ENCODE measurements around the gene ZRANB1.

ZRANB1 gene

DNA sequence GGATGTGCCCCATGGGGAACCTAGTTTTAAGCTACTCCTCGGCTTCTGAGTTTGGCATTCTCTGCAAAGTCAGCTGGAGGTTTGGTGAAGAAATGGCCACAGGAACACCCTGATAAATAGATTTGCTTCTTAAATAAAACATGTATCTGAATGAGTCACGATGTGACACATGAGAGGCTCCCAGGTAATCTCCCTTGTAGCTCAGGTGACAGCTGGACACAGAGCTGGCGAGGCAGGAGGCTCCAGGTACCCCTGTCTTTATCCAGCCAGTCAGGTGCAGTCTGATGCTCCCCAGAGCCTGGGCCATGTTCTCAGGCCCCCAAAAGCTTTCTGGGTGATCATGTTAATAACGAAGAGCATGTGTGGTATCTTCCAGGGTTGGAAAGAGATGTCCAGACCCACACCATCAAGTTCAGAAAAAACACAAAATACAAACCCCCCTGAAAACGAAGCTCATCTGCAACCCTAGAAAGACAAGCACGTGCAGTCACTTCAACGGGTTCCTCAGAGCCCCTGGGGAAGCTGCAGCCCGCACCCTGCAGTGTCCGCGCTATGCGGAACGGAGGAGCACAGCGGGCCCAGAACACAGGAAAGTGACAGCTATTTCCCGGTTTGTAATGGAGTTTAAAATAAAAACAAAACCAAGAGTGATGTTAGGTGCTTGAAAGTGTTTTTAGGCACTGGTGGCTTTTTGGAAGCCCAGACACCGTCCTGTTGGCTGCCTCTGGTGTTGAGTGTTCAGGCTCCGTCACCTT lies 69.4 kb downstream of the ZRANB1 start:
- no peak for TF ChIP-seq ESRRG (CRISPR knock-in tag; IDR thresholded peaks at IDR 0.05)
- no peak for TF ChIP-seq SNAI2 (CRISPR knock-in tag; IDR thresholded peaks at IDR 0.05)
- no peak for TF ChIP-seq ZNF565 (CRISPR knock-in tag; conservative IDR thresholded peaks at IDR 0.05; ENCODE audit: low read depth)
- TF ChIP-seq, protein P1, sequence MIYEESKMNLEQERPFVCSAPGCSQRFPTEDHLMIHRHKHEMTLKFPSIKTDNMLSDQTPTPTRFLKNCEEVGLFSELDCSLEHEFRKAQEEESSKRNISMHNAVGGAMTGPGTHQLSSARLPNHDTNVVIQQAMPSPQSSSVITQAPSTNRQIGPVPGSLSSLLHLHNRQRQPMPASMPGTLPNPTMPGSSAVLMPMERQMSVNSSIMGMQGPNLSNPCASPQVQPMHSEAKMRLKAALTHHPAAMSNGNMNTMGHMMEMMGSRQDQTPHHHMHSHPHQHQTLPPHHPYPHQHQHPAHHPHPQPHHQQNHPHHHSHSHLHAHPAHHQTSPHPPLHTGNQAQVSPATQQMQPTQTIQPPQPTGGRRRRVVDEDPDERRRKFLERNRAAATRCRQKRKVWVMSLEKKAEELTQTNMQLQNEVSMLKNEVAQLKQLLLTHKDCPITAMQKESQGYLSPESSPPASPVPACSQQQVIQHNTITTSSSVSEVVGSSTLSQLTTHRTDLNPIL (CRISPR knock-in tag; IDR thresholded peaks at IDR 0.05; ENCODE audit: low read depth): no peak
- no peak for TF ChIP-seq GLIS3 (CRISPR knock-in tag; IDR thresholded peaks at IDR 0.05)
- no peak for TF ChIP-seq ISL1 (CRISPR knock-in tag; IDR thresholded peaks at IDR 0.05)
- TF ChIP-seq TCF4 (CRISPR knock-in tag; IDR thresholded peaks at IDR 0.05; ENCODE audit: borderline replicate concordance): no peak
- TF ChIP-seq, protein P2, sequence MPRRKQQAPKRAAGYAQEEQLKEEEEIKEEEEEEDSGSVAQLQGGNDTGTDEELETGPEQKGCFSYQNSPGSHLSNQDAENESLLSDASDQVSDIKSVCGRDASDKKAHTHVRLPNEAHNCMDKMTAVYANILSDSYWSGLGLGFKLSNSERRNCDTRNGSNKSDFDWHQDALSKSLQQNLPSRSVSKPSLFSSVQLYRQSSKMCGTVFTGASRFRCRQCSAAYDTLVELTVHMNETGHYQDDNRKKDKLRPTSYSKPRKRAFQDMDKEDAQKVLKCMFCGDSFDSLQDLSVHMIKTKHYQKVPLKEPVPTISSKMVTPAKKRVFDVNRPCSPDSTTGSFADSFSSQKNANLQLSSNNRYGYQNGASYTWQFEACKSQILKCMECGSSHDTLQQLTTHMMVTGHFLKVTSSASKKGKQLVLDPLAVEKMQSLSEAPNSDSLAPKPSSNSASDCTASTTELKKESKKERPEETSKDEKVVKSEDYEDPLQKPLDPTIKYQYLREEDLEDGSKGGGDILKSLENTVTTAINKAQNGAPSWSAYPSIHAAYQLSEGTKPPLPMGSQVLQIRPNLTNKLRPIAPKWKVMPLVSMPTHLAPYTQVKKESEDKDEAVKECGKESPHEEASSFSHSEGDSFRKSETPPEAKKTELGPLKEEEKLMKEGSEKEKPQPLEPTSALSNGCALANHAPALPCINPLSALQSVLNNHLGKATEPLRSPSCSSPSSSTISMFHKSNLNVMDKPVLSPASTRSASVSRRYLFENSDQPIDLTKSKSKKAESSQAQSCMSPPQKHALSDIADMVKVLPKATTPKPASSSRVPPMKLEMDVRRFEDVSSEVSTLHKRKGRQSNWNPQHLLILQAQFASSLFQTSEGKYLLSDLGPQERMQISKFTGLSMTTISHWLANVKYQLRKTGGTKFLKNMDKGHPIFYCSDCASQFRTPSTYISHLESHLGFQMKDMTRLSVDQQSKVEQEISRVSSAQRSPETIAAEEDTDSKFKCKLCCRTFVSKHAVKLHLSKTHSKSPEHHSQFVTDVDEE (CRISPR knock-in tag; IDR thresholded peaks at IDR 0.05): no peak
- no peak for TF ChIP-seq ARNTL (CRISPR knock-in tag; IDR thresholded peaks at IDR 0.05; ENCODE audit: borderline replicate concordance, low read depth)
- no peak for TF ChIP-seq ZFP30 (CRISPR knock-in tag; IDR thresholded peaks at IDR 0.05)
- no peak for TF ChIP-seq OSR1 (CRISPR knock-in tag; IDR thresholded peaks at IDR 0.05)
- no peak for TF ChIP-seq CSDC2 (CRISPR knock-in tag; IDR thresholded peaks at IDR 0.05)
- no peak for TF ChIP-seq ZNF8 (CRISPR knock-in tag; IDR thresholded peaks at IDR 0.05)
- TF ChIP-seq, protein P3, sequence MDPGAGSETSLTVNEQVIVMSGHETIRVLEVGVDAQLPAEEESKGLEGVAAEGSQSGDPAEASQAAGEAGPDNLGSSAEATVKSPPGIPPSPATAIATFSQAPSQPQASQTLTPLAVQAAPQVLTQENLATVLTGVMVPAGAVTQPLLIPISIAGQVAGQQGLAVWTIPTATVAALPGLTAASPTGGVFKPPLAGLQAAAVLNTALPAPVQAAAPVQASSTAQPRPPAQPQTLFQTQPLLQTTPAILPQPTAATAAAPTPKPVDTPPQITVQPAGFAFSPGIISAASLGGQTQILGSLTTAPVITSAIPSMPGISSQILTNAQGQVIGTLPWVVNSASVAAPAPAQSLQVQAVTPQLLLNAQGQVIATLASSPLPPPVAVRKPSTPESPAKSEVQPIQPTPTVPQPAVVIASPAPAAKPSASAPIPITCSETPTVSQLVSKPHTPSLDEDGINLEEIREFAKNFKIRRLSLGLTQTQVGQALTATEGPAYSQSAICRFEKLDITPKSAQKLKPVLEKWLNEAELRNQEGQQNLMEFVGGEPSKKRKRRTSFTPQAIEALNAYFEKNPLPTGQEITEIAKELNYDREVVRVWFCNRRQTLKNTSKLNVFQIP (CRISPR knock-in tag; IDR thresholded peaks at IDR 0.05; ENCODE audit: borderline replicate concordance, low read depth): no peak
- no peak for TF ChIP-seq RARB (CRISPR knock-in tag; IDR thresholded peaks at IDR 0.05)
- TF ChIP-seq ZC3H10 (CRISPR knock-in tag; IDR thresholded peaks at IDR 0.05): no peak
- TF ChIP-seq, protein P4, sequence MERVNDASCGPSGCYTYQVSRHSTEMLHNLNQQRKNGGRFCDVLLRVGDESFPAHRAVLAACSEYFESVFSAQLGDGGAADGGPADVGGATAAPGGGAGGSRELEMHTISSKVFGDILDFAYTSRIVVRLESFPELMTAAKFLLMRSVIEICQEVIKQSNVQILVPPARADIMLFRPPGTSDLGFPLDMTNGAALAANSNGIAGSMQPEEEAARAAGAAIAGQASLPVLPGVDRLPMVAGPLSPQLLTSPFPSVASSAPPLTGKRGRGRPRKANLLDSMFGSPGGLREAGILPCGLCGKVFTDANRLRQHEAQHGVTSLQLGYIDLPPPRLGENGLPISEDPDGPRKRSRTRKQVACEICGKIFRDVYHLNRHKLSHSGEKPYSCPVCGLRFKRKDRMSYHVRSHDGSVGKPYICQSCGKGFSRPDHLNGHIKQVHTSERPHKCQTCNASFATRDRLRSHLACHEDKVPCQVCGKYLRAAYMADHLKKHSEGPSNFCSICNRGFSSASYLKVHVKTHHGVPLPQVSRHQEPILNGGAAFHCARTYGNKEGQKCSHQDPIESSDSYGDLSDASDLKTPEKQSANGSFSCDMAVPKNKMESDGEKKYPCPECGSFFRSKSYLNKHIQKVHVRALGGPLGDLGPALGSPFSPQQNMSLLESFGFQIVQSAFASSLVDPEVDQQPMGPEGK (CRISPR knock-in tag; IDR thresholded peaks at IDR 0.05; ENCODE audit: borderline replicate concordance): no peak
- no peak for ATAC-seq

DNA sequence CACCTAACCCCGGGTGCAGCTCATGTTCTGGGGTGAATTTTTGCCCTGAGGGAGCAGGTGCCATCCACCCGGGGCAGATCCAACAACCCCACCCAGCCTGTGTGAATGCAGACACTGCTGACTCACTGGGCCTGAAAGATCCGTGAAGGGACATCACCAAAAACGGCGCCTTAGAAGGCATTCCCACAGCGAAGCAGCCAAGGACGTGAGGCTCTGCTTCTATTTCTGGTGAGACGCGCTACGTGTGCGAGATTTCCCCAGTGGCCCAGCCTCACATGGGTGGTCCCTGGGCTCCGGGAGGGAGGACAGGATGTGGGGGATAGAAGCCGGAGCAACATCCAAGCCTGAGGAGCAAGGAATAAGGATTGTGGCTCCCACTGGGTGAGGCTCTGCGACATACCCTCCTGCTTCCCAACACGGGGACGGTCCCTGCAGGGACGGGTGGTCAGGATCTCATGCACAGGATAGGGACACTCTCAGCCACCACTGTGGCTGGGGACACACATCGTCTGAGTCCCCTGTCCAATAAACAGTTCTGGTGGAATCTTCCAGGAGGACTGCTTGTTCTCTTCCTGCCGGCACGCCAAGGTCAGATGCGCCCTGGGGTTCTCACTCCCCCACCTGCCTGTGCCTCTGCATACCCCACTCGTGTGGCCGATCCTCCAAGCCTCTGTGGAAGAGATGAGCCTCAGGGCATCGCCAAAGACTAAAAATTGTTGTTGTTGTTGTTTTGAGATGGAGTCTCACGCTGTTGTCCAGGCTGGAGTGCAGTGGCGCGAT lies 70.2 kb downstream of the ZRANB1 start:
- TF ChIP-seq PPARA (CRISPR knock-in tag; IDR thresholded peaks at IDR 0.05; ENCODE audit: borderline replicate concordance): no peak
- ATAC-seq: no peak

DNA sequence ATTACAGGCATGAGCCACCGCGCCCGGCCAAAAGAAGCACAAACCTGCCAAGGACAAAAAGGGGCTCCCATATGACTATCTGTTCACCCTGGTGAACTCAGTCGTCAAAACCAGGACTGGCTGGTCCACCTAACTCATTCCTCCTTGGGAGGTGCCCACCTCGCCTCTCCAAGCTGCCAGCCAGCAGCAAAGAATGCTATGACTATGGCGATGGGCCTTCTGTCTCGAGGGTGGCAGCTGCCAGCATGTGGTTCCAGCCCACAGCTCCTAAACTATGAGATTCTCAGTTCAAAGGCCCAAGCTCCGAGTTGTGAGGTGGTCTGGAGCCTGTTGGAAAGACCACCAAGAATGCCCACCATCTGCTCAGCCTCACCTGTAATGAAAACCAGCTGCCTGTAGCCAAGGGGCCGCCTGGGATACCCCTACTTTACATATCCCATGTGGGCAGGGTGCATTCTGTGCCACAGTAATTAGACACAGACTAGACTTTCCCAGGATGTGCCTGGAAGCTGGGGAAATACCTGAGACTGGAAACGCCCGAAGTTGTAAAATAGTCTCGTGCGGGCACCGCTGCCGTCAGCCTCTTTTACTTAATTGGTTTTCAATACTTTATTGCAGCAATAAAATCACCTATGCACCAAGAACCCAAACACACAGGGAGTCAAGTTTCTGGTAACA lies 71.1 kb downstream of the ZRANB1 start:
- no peak for ATAC-seq
- TF ChIP-seq, protein P5, sequence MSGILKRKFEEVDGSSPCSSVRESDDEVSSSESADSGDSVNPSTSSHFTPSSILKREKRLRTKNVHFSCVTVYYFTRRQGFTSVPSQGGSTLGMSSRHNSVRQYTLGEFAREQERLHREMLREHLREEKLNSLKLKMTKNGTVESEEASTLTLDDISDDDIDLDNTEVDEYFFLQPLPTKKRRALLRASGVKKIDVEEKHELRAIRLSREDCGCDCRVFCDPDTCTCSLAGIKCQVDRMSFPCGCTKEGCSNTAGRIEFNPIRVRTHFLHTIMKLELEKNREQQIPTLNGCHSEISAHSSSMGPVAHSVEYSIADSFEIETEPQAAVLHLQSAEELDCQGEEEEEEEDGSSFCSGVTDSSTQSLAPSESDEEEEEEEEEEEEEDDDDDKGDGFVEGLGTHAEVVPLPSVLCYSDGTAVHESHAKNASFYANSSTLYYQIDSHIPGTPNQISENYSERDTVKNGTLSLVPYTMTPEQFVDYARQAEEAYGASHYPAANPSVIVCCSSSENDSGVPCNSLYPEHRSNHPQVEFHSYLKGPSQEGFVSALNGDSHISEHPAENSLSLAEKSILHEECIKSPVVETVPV (CRISPR knock-in tag; IDR thresholded peaks at IDR 0.05): no peak
- no peak for TF ChIP-seq SNAI2 (CRISPR knock-in tag; IDR thresholded peaks at IDR 0.05)
- no peak for TF ChIP-seq RARB (CRISPR knock-in tag; IDR thresholded peaks at IDR 0.05)
- TF ChIP-seq PPARA (CRISPR knock-in tag; IDR thresholded peaks at IDR 0.05; ENCODE audit: borderline replicate concordance): no peak
- TF ChIP-seq ZFP30 (CRISPR knock-in tag; IDR thresholded peaks at IDR 0.05): no peak
- TF ChIP-seq OSR1 (CRISPR knock-in tag; IDR thresholded peaks at IDR 0.05): no peak
- TF ChIP-seq ESRRG (CRISPR knock-in tag; IDR thresholded peaks at IDR 0.05): no peak
- TF ChIP-seq, protein P4 (CRISPR knock-in tag; IDR thresholded peaks at IDR 0.05; ENCODE audit: borderline replicate concordance): no peak
- TF ChIP-seq CSDC2 (CRISPR knock-in tag; IDR thresholded peaks at IDR 0.05): no peak
- no peak for TF ChIP-seq ISL1 (CRISPR knock-in tag; IDR thresholded peaks at IDR 0.05)
- no peak for TF ChIP-seq GLIS3 (CRISPR knock-in tag; IDR thresholded peaks at IDR 0.05)
- TF ChIP-seq ZNF70 (CRISPR knock-in tag; IDR thresholded peaks at IDR 0.05): no peak
- no peak for TF ChIP-seq ARNTL (CRISPR knock-in tag; IDR thresholded peaks at IDR 0.05; ENCODE audit: borderline replicate concordance, low read depth)

Measured in SK-N-SH treated with all-trans-retinoic acid at 6 μM for 48 hours (cell line).